HCT116 (cell line): ENCODE measurements around the gene SLC25A13. TPM values are rescaled to one million over a fixed set of nuclear protein-coding genes. Genes with fewer than 3 reads are reported as not detected.

Source experiments
- ATAC-seq: fragments of 200-7000 bp; cut with Tn5 transposase; 2 replicates; pipeline ENCODE4 v1.9.1; 2020; ENCODE audit warnings: mild to moderate bottlenecking, moderate library complexity
- BruUV-seq: library from RNA; stranded (reverse); fragments of 400-500 nt; replicated peaks from 2 replicates; lab custom pipeline; 2021; lab: Mats Ljungman, UMichigan
- CTCF ChIA-PET: fragments of 300-600 bp; sonication (Branson Sonifier 250); formaldehyde crosslinking; loops from one replicate; lab custom pipeline; 2021; ENCODE audit warnings: antibody characterized with exemption; lab: Charles Lee
- POLR2A ChIA-PET: fragments of 300-600, 350-600 bp; sonication (Branson Sonifier 250); formaldehyde crosslinking; loops from one replicate; lab custom pipeline; 2021; ENCODE audit warnings: antibody characterized with exemption; lab: Charles Lee
- RAD21 ChIA-PET, 2 experiments: fragments of 300-600 bp; sonication (Branson Sonifier 250); formaldehyde crosslinking; loops; one replicate each; lab custom pipeline; 2023; ENCODE audit warnings: low total read pairs in 2 of 2; ENCODE audit not compliant: uncharacterized antibody in 2 of 2, unreplicated experiment in 2 of 2, low non-redundant PET in 1 of 2; lab: Charles Lee
- DNase-seq: peaks from one replicate; pipeline ENCODE4 v3.0.0-alpha.2; 2010; ENCODE audit warnings: low read depth, low spot score
- H2AFZ ChIP-seq: fragments of 200-600 bp; shearing (Covaris generic), sonication (generic); 2 replicates; pipeline ENCODE4 v1.6.1; 2017; ENCODE audit warnings: low read depth, mixed run types, mixed read lengths, antibody characterized with exemption, low read length; ENCODE audit not compliant: poor library complexity, severe bottlenecking
- H3K27ac ChIP-seq: 2 replicates; pipeline ENCODE4 v1.5.1; 2012; ENCODE audit warnings: low read depth, low read length
- H3K27me3 ChIP-seq: fragments of 200-600 bp; sonication (generic); 2 replicates; pipeline ENCODE4 v1.6.1; 2016; ENCODE audit warnings: mixed run types, low read length, mixed read lengths; ENCODE audit not compliant: insufficient read depth
- H3K36me3 ChIP-seq, 2 experiments: fragments of 200-500 bp in 1 of 2; fragments of 200-600 bp in 1 of 2; sonication (Bioruptor generic) in 1 of 2; sonication (generic) in 1 of 2; 2 replicates each; pipeline versions ENCODE4 v1.5.1 to v1.6.1; 2014 to 2016; ENCODE audit warnings: low read length in 2 of 2, inconsistent platforms in 1 of 2, mixed read lengths in 1 of 2, mixed run types in 1 of 2; ENCODE audit not compliant: insufficient read depth in 2 of 2, control insufficient read depth in 1 of 2
- H3K4me1 ChIP-seq, 2 experiments: fragments of 200-600 bp in 1 of 2; sonication (generic) in 1 of 2; 2 replicates each; pipeline versions ENCODE4 v1.5.1 to v1.6.1; 2012 to 2017; ENCODE audit warnings: low read length in 2 of 2, inconsistent platforms in 1 of 2, mild to moderate bottlenecking in 1 of 2, mixed read lengths in 1 of 2, mixed run types in 1 of 2, moderate library complexity in 1 of 2; ENCODE audit not compliant: insufficient read depth in 2 of 2, control insufficient read depth in 1 of 2
- H3K4me2 ChIP-seq: fragments of 200-600 bp; sonication (generic); 2 replicates; pipeline ENCODE4 v1.6.1; 2017; ENCODE audit warnings: mixed run types, low read length, mixed read lengths
- H3K4me3 ChIP-seq, 2 experiments: fragments of 200-600 bp in 1 of 2; sonication (generic) in 1 of 2; replicated peaks in 1 of 2; 2 replicates each; pipeline ENCODE4 v1.5.1; 2011 to 2016; ENCODE audit warnings: low read length in 2 of 2, control low read depth in 1 of 2, low read depth in 1 of 2, mild to moderate bottlenecking in 1 of 2, mixed read lengths in 1 of 2, mixed run types in 1 of 2
- H3K79me2 ChIP-seq: fragments of 200-600 bp; sonication (generic); 2 replicates; pipeline ENCODE4 v1.6.1; 2017; ENCODE audit warnings: mild to moderate bottlenecking, mixed run types, low read length, moderate library complexity, mixed read lengths; ENCODE audit not compliant: insufficient read depth
- H3K9ac ChIP-seq: fragments of 200-600 bp; sonication (generic); 2 replicates; pipeline ENCODE4 v1.6.1; 2016; ENCODE audit warnings: low read length, mixed read lengths
- H3K9me2 ChIP-seq: fragments of 200-600 bp; sonication (generic), shearing (Covaris generic); 2 replicates; pipeline ENCODE4 v1.6.1; 2017; ENCODE audit warnings: mixed run types, mild to moderate bottlenecking, moderate library complexity; ENCODE audit not compliant: insufficient read depth
- H3K9me3 ChIP-seq, 2 experiments: fragments of 200-500 bp in 1 of 2; fragments of 200-600 bp in 1 of 2; sonication (Bioruptor generic) in 1 of 2; sonication (generic) in 1 of 2; 2 replicates each; pipeline ENCODE4 v1.6.1; 2014 to 2017; ENCODE audit warnings: low read length in 2 of 2, mixed read lengths in 2 of 2, inconsistent platforms in 1 of 2, low read depth in 1 of 2, mild to moderate bottlenecking in 1 of 2, mixed run types in 1 of 2, moderate library complexity in 1 of 2; ENCODE audit not compliant: control insufficient read depth in 1 of 2, insufficient read depth in 1 of 2
- H4K20me1 ChIP-seq: fragments of 200-600 bp; sonication (generic), shearing (Covaris generic); 2 replicates; pipeline ENCODE4 v1.6.1; 2017; ENCODE audit warnings: mixed run types, mild to moderate bottlenecking, moderate library complexity; ENCODE audit not compliant: insufficient read depth
- CEBPB ChIP-seq: IDR thresholded peaks from 2 replicates; pipeline ENCODE4 v1.6.1; 2012; ENCODE audit warnings: low read depth
- EZH2 ChIP-seq: fragments of 200-600 bp; sonication (generic); IDR thresholded peaks from 2 replicates; pipeline ENCODE4 v1.6.1; 2017; ENCODE audit warnings: antibody characterized with exemption, mixed run types
- EZH2phosphoT487 ChIP-seq: fragments of 200-600 bp; IDR thresholded peaks from 2 replicates; pipeline ENCODE4 v1.6.1; 2018; ENCODE audit warnings: antibody characterized with exemption, borderline replicate concordance
- JUND ChIP-seq: IDR thresholded peaks from 2 replicates; pipeline ENCODE4 v1.6.1; 2012
- POLR2A ChIP-seq: IDR thresholded peaks from 2 replicates; pipeline ENCODE4 v1.7.0; 2011; ENCODE audit warnings: borderline replicate concordance; ENCODE audit not compliant: insufficient read depth, insufficient read length; ENCODE audit errors: extremely low read depth
- POLR2AphosphoS5 ChIP-seq: IDR thresholded peaks from 2 replicates; pipeline ENCODE4 v1.6.1; 2011; ENCODE audit warnings: mild to moderate bottlenecking, low read depth, low read length, moderate library complexity
- RAD21 ChIP-seq: IDR thresholded peaks from 2 replicates; pipeline ENCODE4 v1.6.1; 2012; ENCODE audit warnings: low read depth, mild to moderate bottlenecking
- SIN3A ChIP-seq: IDR thresholded peaks from 2 replicates; pipeline ENCODE4 v1.6.1; 2012; ENCODE audit warnings: low read depth
- TCF7L2 ChIP-seq: IDR thresholded peaks from 2 replicates; pipeline ENCODE4 v1.7.0; 2011; ENCODE audit warnings: borderline replicate concordance, inconsistent platforms; ENCODE audit not compliant: insufficient read depth, insufficient read length; ENCODE audit errors: extremely low read depth
- ZFX ChIP-seq: fragments of 450-650 bp; IDR thresholded peaks from 2 replicates; pipeline ENCODE4 v1.6.1; 2017
- ZNF274 ChIP-seq: fragments of 200-500 bp; sonication (Bioruptor generic); IDR thresholded peaks from 2 replicates; pipeline ENCODE4 v1.6.1; 2014; ENCODE audit warnings: mild to moderate bottlenecking, low read depth, low read length, inconsistent platforms
- intact Hi-C: fragments of 100-400 bp; cut with micrococcal nuclease; formaldehyde crosslinking; loops from 2 replicates; pipeline ENCODE4 v1.10.0; 2022
- total RNA-seq: library from RNA; stranded (reverse); gene quantifications from one replicate; pipeline ENCODE4 v1.2.1, GENCODE V29; 2021; ENCODE audit not compliant: unreplicated experiment
- TF ChIP-seq, protein P1 (sequence below): IDR thresholded peaks from 2 replicates; pipeline ENCODE4 v1.6.1; 2012
- TF ChIP-seq, protein P2 (sequence below): IDR thresholded peaks from 2 replicates; pipeline ENCODE4 v1.6.1; 2012; ENCODE audit warnings: low read depth

SLC25A13 gene
- total RNA-seq, 1 experiment from 2014 or later: 19.3 TPM

DNA sequence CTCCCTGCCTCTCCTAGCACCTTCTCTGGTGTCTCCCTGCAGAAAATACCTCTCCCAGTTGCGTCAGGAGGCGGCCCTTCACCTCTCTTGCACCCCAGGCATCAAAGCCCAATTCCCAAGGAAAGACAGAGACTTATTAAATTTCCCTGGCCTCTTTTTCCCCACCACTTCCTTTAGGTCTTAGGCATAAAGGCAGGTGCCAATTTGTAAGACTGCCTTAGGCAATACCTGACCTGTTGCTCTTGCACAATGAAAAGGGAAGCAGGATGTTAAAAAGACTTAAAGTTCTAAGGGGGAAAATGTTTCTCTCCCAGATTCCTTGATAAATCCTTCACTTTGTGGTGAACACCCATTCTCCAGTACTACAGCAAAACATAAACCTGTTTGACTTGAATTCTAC is 186.7 kb downstream of the SLC25A13 start:
- H3K4me3 ChIP-seq: no peak overlapping the region
- BruUV-seq: no TSS peak
- CTCF ChIA-PET: no interaction called here
- no peak overlapping the region for H3K4me2 ChIP-seq
- no peaks in the 10 kb centered on the region; the same call in 1 of the 2 replicates for H4K20me1 ChIP-seq
- TF ChIP-seq POLR2AphosphoS5 (no peak), ZFX (no peak), CEBPB (no peak), SIN3A (no peak), TCF7L2 (no peak), RAD21 (no peak), ZNF274 (no peak), EZH2phosphoT487 (no peak), JUND (no peak), EZH2 (no peak), POLR2A (no peak)
- TF ChIP-seq, protein P1, sequence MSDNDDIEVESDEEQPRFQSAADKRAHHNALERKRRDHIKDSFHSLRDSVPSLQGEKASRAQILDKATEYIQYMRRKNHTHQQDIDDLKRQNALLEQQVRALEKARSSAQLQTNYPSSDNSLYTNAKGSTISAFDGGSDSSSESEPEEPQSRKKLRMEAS: no peak
- TF ChIP-seq, protein P2, sequence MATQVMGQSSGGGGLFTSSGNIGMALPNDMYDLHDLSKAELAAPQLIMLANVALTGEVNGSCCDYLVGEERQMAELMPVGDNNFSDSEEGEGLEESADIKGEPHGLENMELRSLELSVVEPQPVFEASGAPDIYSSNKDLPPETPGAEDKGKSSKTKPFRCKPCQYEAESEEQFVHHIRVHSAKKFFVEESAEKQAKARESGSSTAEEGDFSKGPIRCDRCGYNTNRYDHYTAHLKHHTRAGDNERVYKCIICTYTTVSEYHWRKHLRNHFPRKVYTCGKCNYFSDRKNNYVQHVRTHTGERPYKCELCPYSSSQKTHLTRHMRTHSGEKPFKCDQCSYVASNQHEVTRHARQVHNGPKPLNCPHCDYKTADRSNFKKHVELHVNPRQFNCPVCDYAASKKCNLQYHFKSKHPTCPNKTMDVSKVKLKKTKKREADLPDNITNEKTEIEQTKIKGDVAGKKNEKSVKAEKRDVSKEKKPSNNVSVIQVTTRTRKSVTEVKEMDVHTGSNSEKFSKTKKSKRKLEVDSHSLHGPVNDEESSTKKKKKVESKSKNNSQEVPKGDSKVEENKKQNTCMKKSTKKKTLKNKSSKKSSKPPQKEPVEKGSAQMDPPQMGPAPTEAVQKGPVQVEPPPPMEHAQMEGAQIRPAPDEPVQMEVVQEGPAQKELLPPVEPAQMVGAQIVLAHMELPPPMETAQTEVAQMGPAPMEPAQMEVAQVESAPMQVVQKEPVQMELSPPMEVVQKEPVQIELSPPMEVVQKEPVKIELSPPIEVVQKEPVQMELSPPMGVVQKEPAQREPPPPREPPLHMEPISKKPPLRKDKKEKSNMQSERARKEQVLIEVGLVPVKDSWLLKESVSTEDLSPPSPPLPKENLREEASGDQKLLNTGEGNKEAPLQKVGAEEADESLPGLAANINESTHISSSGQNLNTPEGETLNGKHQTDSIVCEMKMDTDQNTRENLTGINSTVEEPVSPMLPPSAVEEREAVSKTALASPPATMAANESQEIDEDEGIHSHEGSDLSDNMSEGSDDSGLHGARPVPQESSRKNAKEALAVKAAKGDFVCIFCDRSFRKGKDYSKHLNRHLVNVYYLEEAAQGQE: no peak
- no peaks in the 10 kb centered on the region for H3K9me3 ChIP-seq
- RAD21 ChIA-PET: no interaction called here
- H3K27ac ChIP-seq: no peak overlapping the region
- no peaks in the 10 kb centered on the region for H3K9me2 ChIP-seq
- no peak for DNase-seq
- no peaks in the 10 kb centered on the region for H3K4me1 ChIP-seq
- no peak for ATAC-seq
- H2AFZ ChIP-seq: no peak overlapping the region
- POLR2A ChIA-PET: no interaction called here
- 0 out of 4 replicates have a peak, but pooled peaks cover 0 to 2% of the 10 kb centered on the region in 2 experiments for H3K36me3 ChIP-seq
- H3K79me2 ChIP-seq: no peaks in the 10 kb centered on the region
- H3K9ac ChIP-seq: no peak overlapping the region
- no peaks in the 10 kb centered on the region for H3K27me3 ChIP-seq
- intact Hi-C loops: no loop called here
